ENCODE data around the gene SLC13A3. TPM values are rescaled to one million over a fixed set of nuclear protein-coding genes. Genes with fewer than 3 reads are reported as not detected.

The SLC13A3 gene
- total RNA-seq, 1 donor from 2014 or later: 1.7 TPM

GRCh38 chr20:46523108-46523507, 128.2 kb downstream of the SLC13A3 start:
- DNase-seq: no peak

GRCh38 chr20:46520976-46521579, 130.2 kb downstream of the SLC13A3 start:
- peak; percentile 36 for DNase-seq

GRCh38 chr20:46520540-46520939, 130.7 kb downstream of the SLC13A3 start:
- DNase-seq: no peak

GRCh38 chr20:46519471-46520068, 131.7 kb downstream of the SLC13A3 start:
- DNase-seq: no peak

- peak; percentile 91 for DNase-seq
Observed at GRCh38 chr20:46512943-46513844, 138.1 kb downstream of the SLC13A3 start, which contains the start of gene ZNF334. Gene ZNF334 (minus strand): TSS chr20:46513559. CDS start chr20:46512102, 1,457 bp downstream.

- DNase-seq: no peak
Observed at GRCh38 chr20:46509523-46509922, 141.7 kb downstream of the SLC13A3 start.

Other genes starting within 250 kb of the SLC13A3 start
- gene ELMO2, start 244.8 kb downstream of the SLC13A3 start, total RNA-seq: 51.3 TPM
- 6.7 TPM for gene ZNF334, start 137.9 kb downstream of the SLC13A3 start, total RNA-seq
- gene OCSTAMP, start 100.8 kb downstream of the SLC13A3 start, total RNA-seq: not detected
- 13.2 TPM for gene TP53RK, start 38.0 kb upstream of the SLC13A3 start, total RNA-seq
- 31.2 TPM for gene SLC2A10, start 58.2 kb upstream of the SLC13A3 start, total RNA-seq
- 1.3 TPM for gene EYA2, start 243.4 kb upstream of the SLC13A3 start, total RNA-seq

All from tongue (tissue), 2 donors.